PC-3 (cell line): ENCODE results near the gene ARHGAP22.

Experiments
- EZH2 ChIP-seq: fragments of 300-600 bp; sonication (generic); IDR thresholded peaks from one replicate; pipeline ENCODE4 v1.6.1; 2017; ENCODE audit warnings: antibody characterized with exemption, mild to moderate bottlenecking, low read length; ENCODE audit not compliant: unreplicated experiment
- EZH2phosphoT487 ChIP-seq: fragments of 300-600 bp; sonication (generic); IDR thresholded peaks from 2 replicates; pipeline ENCODE4 v1.6.1; 2018; ENCODE audit warnings: mild to moderate bottlenecking, antibody characterized with exemption, low read length, borderline replicate concordance
- TF ChIP-seq, protein P1 (sequence below): fragments of 300-600 bp; sonication (generic); conservative IDR thresholded peaks from 2 replicates; pipeline ENCODE4 v1.5.1; 2017; ENCODE audit warnings: antibody characterized with exemption, low read depth, mild to moderate bottlenecking, low read length

DNA sequence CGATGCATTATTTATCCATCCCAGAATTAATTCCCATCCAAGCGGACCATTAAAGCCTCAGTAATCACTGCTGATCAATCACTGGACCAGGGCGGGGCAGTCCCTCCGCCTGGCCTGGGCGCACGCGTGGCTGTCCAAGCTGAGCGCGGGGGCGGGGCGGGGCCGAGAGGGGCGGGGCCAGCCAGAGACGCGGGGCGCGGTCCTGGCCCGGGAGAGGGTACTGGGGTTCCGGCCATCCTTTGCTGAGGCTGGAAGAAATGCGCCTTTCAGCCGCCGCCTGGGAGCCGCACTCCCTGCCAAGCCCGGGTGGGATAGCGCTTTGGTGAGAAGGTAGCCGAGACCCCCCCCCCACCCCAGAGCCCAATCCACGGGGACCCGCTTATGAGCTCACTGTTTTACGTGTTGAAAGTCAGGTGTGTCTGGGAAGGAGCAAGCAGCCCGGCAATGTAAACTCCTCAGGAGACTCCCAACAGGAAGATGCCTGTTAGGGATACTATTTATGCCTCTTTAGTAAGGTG is at the start of gene ARHGAP22:
- TF ChIP-seq, protein P1, sequence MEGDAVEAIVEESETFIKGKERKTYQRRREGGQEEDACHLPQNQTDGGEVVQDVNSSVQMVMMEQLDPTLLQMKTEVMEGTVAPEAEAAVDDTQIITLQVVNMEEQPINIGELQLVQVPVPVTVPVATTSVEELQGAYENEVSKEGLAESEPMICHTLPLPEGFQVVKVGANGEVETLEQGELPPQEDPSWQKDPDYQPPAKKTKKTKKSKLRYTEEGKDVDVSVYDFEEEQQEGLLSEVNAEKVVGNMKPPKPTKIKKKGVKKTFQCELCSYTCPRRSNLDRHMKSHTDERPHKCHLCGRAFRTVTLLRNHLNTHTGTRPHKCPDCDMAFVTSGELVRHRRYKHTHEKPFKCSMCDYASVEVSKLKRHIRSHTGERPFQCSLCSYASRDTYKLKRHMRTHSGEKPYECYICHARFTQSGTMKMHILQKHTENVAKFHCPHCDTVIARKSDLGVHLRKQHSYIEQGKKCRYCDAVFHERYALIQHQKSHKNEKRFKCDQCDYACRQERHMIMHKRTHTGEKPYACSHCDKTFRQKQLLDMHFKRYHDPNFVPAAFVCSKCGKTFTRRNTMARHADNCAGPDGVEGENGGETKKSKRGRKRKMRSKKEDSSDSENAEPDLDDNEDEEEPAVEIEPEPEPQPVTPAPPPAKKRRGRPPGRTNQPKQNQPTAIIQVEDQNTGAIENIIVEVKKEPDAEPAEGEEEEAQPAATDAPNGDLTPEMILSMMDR, result no peak
- TF ChIP-seq EZH2 (no peak), EZH2phosphoT487 (no peak)
